Stomach (tissue), 9 donors: ENCODE measurements around the gene ARID5B. TPM values are rescaled to one million over a fixed set of nuclear protein-coding genes. Genes with fewer than 3 reads are reported as not detected.
A peak's percentile ranks its signal among the peaks of the same experiment; 100 is the strongest.

Source experiments
- DNase-seq, 2 donors: peaks; one replicate each; pipeline versions ENCODE4 v3.0.0 to v3.0.0-alpha.2; 2013 to 2019
- H3K27ac ChIP-seq, 5 donors: fragments of 200-600 bp in 4 of 5; sonication (generic) in 4 of 5; one replicate each; pipeline ENCODE4 v1.5.1; 2013 to 2019; ENCODE audit warnings: mild to moderate bottlenecking in 1 of 5, moderate library complexity in 1 of 5
- H3K27me3 ChIP-seq, 3 donors: fragments of 200-600 bp; sonication (generic); one replicate each; pipeline ENCODE4 v1.5.1; 2017 to 2019; ENCODE audit warnings: mixed run types in 1 of 3
- H3K36me3 ChIP-seq, 4 donors: fragments of 200-600 bp; sonication (generic); 1 replicate in 3 of 4; 2 replicates in 1 of 4; pipeline ENCODE4 v1.5.1; 2016 to 2019
- H3K4me1 ChIP-seq, 4 donors: fragments of 200-600 bp; sonication (generic); one replicate each; pipeline ENCODE4 v1.5.1; 2016 to 2019
- H3K4me3 ChIP-seq, 4 donors: fragments of 200-600 bp; sonication (generic) in 3 of 4; one replicate each; pipeline ENCODE4 v1.5.1; 2016 to 2019; ENCODE audit warnings: mild to moderate bottlenecking in 1 of 4
- H3K9me3 ChIP-seq, 4 donors: fragments of 200-600 bp; sonication (generic); one replicate each; pipeline ENCODE4 v1.5.1; 2016 to 2019
- CTCF ChIP-seq, 7 experiments: fragments of 450-650 bp in 4 of 7; fragments of 200-600 bp in 3 of 7; sonication (generic) in 3 of 7; IDR thresholded peaks; one replicate each; pipeline ENCODE4 v1.5.1; 2016 to 2019; ENCODE audit warnings: antibody characterized with exemption in 7 of 7, control low read depth in 2 of 7, mild to moderate bottlenecking in 1 of 7
- EP300 ChIP-seq: sonication (generic); formaldehyde crosslinking; IDR thresholded peaks from one replicate; pipeline ENCODE4 v1.6.1; 2017; ENCODE audit warnings: antibody characterized with exemption
- POLR2A ChIP-seq, 4 donors: fragments of 450-650 bp; IDR thresholded peaks; one replicate each; pipeline ENCODE4 v1.6.1; 2016; ENCODE audit warnings: antibody characterized with exemption in 4 of 4, control low read depth in 2 of 4, mild to moderate bottlenecking in 1 of 4, moderate library complexity in 1 of 4
- POLR2AphosphoS5 ChIP-seq, 3 donors: sonication (generic); formaldehyde crosslinking; IDR thresholded peaks; one replicate each; pipeline ENCODE4 v1.6.1; 2016; ENCODE audit warnings: antibody characterized with exemption in 3 of 3
- WGBS, 5 donors: extraction: QIAGEN DNeasy Blood & Tissue Kit in 3 of 5; methylation state at CpG; one replicate each; pipeline versions ENCODE4 v1.1.5 to v1.1.7; 2013 to 2018; 5-methylcytosine and 5-hydroxymethylcytosine counted together
- intact Hi-C: fragments of 100-400 bp; cut with DNase I; formaldehyde crosslinking; loops from one replicate; pipeline ENCODE4 v1.15.1; 2023; ENCODE audit warnings: low total_unique reads
- polyA plus RNA-seq, 3 donors: library from polyadenylated mRNA; stranded (reverse); fragments of 200-250 nt; gene quantifications; one replicate each; pipeline ENCODE4 v1.2.3, GENCODE V29; 2013
- total RNA-seq, 5 donors: library from RNA; depleted of rRNA; stranded (reverse); fragments of >200 nt; gene quantifications; one replicate each; pipeline versions ENCODE4 v1.1.0 to v1.2.3, GENCODE V29; 2014 to 2016
- donor health status: healthy with polysubstance abuse.
- donor health status: Bipolar disorder and iron deficiency.
- donor health status: healthy.

Gene ARID5B
- total and polyA plus RNA-seq, 8 donors = 5.4 to 64.2 (median 11.9) TPM

DNA sequence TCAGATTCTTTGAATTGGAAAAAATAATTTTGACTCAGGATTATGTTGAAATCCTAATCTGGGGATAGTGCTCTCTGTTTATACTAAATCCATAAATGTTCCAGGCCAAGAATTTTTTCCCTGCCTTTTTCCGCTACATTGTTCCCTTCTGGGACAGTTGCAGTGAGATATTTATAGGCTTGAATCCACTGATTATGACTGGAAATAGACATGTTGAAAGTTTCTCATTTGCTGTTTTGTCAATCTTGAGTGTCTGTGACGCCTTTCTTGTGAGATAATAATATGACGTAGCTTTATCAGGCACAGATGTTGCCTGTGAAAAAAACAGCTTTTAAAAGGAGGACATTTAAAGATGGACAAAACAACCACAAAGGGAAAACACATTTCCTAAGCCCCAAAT, 155.9 kb downstream of the ARID5B start:
- peak in 1 of 2 donors; percentile 65 for DNase-seq
- intact Hi-C loops = no loop called here
- H3K4me3 ChIP-seq = peak overlapping the region in 2 of 4 donors; percentile 12 to 39
- WGBS, 5 donors = 47 to 62% (median 53%) methylated on average over 3 of the region's 3 CpGs
- no peaks in the 10 kb centered on the region for H3K9me3 ChIP-seq
- H3K36me3 ChIP-seq = peaks cover 6 to 61% (median 47%) of the 10 kb centered on the region in 4 donors
- TF ChIP-seq EP300 (no peak), POLR2AphosphoS5 (IDR thresholded peaks at IDR 0.05) (peak in 2 of 3 donors; percentile 27 to 37), POLR2A (IDR thresholded peaks at IDR 0.05) (no peak), CTCF (IDR thresholded peaks at IDR 0.05) (no peak)
- peak overlapping the region in 4 of 5 donors; percentile 66 to 89 (median 74) for H3K27ac ChIP-seq
- H3K4me1 ChIP-seq = peaks cover 28 to 93% (median 64%) of the 10 kb centered on the region in 4 donors
- no peaks in the 10 kb centered on the region for H3K27me3 ChIP-seq

DNA sequence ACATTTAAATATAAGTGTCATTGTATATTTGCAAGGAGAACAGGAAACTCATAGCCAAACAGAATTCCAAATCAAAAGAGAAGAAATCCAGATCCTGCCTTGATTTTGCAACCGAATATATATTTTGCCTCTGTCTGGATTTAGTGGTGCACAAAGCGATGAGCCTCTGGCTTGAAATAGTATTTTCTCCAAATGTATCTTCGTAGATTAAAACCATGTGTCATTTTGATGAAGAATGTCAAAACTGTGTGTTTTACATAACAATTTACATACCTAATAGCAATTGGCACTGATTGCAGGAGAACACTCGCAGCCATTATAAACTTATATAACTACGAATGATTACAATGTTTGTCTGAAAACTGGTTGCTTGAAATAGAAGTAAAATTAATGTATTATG, 156.4 kb downstream of the ARID5B start:
- Histone ChIP-seq H3K27me3 (no peaks in the 10 kb centered on the region), H3K36me3 (peaks cover 2 to 56% (median 42%) of the 10 kb centered on the region in 4 donors), H3K27ac (peak overlapping the region in 4 of 5 donors; percentile 66 to 89 (median 74)), H3K4me1 (peaks cover 28 to 88% (median 63%) of the 10 kb centered on the region in 4 donors), H3K9me3 (no peaks in the 10 kb centered on the region), H3K4me3 (peak overlapping the region in 2 of 4 donors; percentile 12 to 39)
- intact Hi-C loops = no loop called here
- 58 to 64% (median 60%) methylated on average over 5 of the region's 5 CpGs for WGBS, 5 donors
- TF ChIP-seq POLR2A (IDR thresholded peaks at IDR 0.05) (no peak), CTCF (IDR thresholded peaks at IDR 0.05) (no peak), POLR2AphosphoS5 (IDR thresholded peaks at IDR 0.05) (no peak), EP300 (no peak)
- no peak for DNase-seq

DNA sequence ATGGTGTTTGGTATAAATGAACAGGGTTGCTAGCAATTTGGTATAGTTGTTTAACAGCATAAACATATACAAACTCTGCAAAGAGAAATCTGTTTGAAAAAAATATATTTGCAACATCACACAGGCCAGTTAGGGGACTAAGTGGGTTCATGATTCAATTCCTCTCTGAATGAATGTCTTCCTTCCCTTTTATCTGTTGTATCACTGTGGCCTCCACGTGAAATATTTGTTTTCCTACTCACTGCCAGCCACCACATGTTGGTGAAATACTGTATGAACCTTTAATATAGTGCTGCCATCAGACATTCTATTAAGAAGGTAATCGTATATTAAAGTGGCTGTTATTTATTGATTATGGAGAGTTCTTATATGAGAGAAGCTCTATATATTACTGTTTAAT, 157.0 kb downstream of the ARID5B start:
- intact Hi-C loops = no loop called here
- WGBS, 5 donors = 30 to 50% (median 39%) methylated on average over 2 of the region's 2 CpGs

DNA sequence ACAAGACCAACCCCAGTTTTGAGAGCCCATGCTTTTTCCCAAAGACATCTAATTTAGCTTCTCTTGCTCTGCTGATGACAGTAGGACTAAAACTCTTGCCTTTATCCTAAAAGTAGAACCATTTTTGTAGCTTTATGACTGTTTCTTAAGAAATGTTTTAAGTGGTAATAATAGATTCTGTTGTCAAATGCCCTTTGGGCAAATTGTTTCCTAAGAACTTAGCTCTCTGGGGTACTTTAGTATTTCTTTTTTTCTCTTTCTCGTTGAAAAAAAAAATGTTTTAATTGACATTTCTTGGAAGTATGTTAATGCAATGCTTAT, 157.4 kb downstream of the ARID5B start:
- intact Hi-C loops = no loop called here
- 12 to 41% (median 19%) methylated on average over 1 of the region's 1 CpG for WGBS, 5 donors

More for the DNA sequence above, 157.0 kb downstream of the ARID5B start:
- Histone ChIP-seq H3K27ac (peak overlapping the region in 4 of 5 donors; percentile 66 to 89 (median 74)), H3K27me3 (no peaks in the 10 kb centered on the region), H3K9me3 (no peaks in the 10 kb centered on the region), H3K4me3 (peak overlapping the region in 2 of 4 donors; percentile 12 to 39), H3K36me3 (peaks cover 0 to 49% (median 36%) of the 10 kb centered on the region in 4 donors), H3K4me1 (peaks cover 26 to 82% (median 60%) of the 10 kb centered on the region in 4 donors)
- no peak for TF ChIP-seq EP300
- TF ChIP-seq POLR2AphosphoS5 (IDR thresholded peaks at IDR 0.05) = no peak
- no peak for TF ChIP-seq CTCF (IDR thresholded peaks at IDR 0.05)
- no peak for TF ChIP-seq POLR2A (IDR thresholded peaks at IDR 0.05)
- DNase-seq = no peak

More for the DNA sequence above, 157.4 kb downstream of the ARID5B start:
- no peaks in the 10 kb centered on the region for H3K9me3 ChIP-seq
- no peaks in the 10 kb centered on the region for H3K27me3 ChIP-seq
- no peak for TF ChIP-seq POLR2AphosphoS5 (IDR thresholded peaks at IDR 0.05)
- peaks cover 25 to 78% (median 58%) of the 10 kb centered on the region in 4 donors for H3K4me1 ChIP-seq
- peak overlapping the region in 4 of 5 donors; percentile 66 to 89 (median 74) for H3K27ac ChIP-seq
- DNase-seq = no peak
- H3K36me3 ChIP-seq = peaks cover 0 to 47% (median 34%) of the 10 kb centered on the region in 4 donors
- peak overlapping the region in 2 of 4 donors; percentile 12 to 39 for H3K4me3 ChIP-seq
